Right lobe of liver (tissue), 4 donors: ENCODE results near the gene RING1.

Experiments
- CTCF ChIP-seq, 4 donors: fragments of 200-600 bp in 3 of 4; fragments of 450-650 bp in 1 of 4; IDR thresholded peaks; one replicate each; pipeline versions ENCODE4 v1.5.1 to v1.8.0; 2016 to 2022; ENCODE audit warnings: antibody characterized with exemption in 4 of 4, mild to moderate bottlenecking in 2 of 4
- POLR2A ChIP-seq: fragments of 450-650 bp; IDR thresholded peaks from one replicate; pipeline ENCODE4 v1.6.1; 2017; ENCODE audit warnings: antibody characterized with exemption, mild to moderate bottlenecking
- donor health status: DM: no; HTN: no; CAD: no.
- donor health status: DM: no; HTN: no; CAD: no.
- donor health status: DM: no; HTN: yes; CAD: no.

- no peak for TF ChIP-seq POLR2A
- TF ChIP-seq CTCF (IDR thresholded peaks at IDR 0.05) = no peak
These were observed 42.6 kb upstream of the RING1 start for GRCh38 chr6:33165581-33166258.
